Neuronal stem cell (in vitro differentiated cells): ENCODE data around the gene RAB39B. TPM values are rescaled to one million over a fixed set of nuclear protein-coding genes. Genes with fewer than 3 reads are reported as not detected.

Source experiments
- DNase-seq: peaks from one replicate; pipeline ENCODE4 v3.0.0-alpha.2; 2013; ENCODE audit warnings: low spot score
- H2AFZ ChIP-seq: one replicate; pipeline ENCODE4 v1.6.1; 2013; ENCODE audit warnings: mild to moderate bottlenecking, low read length, inconsistent platforms
- H2AK5ac ChIP-seq: 2 replicates; pipeline ENCODE4 v1.6.1; 2013; ENCODE audit warnings: low read depth, mild to moderate bottlenecking, inconsistent platforms, low read length, moderate library complexity, mixed read lengths
- H2BK120ac ChIP-seq: 2 replicates; pipeline ENCODE4 v1.6.1; 2013; ENCODE audit warnings: low read depth, mild to moderate bottlenecking, inconsistent platforms, low read length, moderate library complexity, mixed read lengths
- H2BK12ac ChIP-seq: one replicate; pipeline ENCODE4 v1.6.1; 2013; ENCODE audit warnings: low read length, inconsistent platforms
- H2BK15ac ChIP-seq: 2 replicates; pipeline ENCODE4 v1.6.1; 2013; ENCODE audit warnings: mild to moderate bottlenecking, low read length, inconsistent platforms, mixed read lengths
- H2BK5ac ChIP-seq: one replicate; pipeline ENCODE4 v1.6.1; 2013; ENCODE audit warnings: inconsistent platforms, mild to moderate bottlenecking, low read length, moderate library complexity
- H3K14ac ChIP-seq: one replicate; pipeline ENCODE4 v1.6.1; 2013; ENCODE audit warnings: low read length, inconsistent platforms
- H3K18ac ChIP-seq: 2 replicates; pipeline ENCODE4 v1.6.1; 2013; ENCODE audit warnings: low read length, inconsistent platforms
- H3K23ac ChIP-seq: 2 replicates; pipeline ENCODE4 v1.6.1; 2013; ENCODE audit warnings: low read depth, mild to moderate bottlenecking, mixed read lengths, low read length, inconsistent platforms; ENCODE audit not compliant: poor library complexity
- H3K27ac ChIP-seq: replicated peaks from 3 replicates; pipeline ENCODE4 v1.5.1; 2013; ENCODE audit warnings: low read length, inconsistent platforms
- H3K27me3 ChIP-seq, 3 experiments: 2 replicates each; pipeline ENCODE4 v1.6.1; 2013; ENCODE audit warnings: low read length in 3 of 3, mild to moderate bottlenecking in 2 of 3, inconsistent platforms in 1 of 3, low read depth in 1 of 3, mixed read lengths in 1 of 3, moderate library complexity in 1 of 3; ENCODE audit not compliant: control insufficient read depth in 3 of 3, insufficient read depth in 3 of 3
- H3K36me3 ChIP-seq, 2 donors: replicated peaks in 1 of 2; 2 replicates each; pipeline ENCODE4 v1.6.1; 2013; ENCODE audit warnings: low read length in 2 of 2; ENCODE audit not compliant: control insufficient read depth in 2 of 2, insufficient read depth in 2 of 2
- H3K4ac ChIP-seq: 2 replicates; pipeline ENCODE4 v1.6.1; 2013; ENCODE audit warnings: inconsistent platforms, mild to moderate bottlenecking, low read length, moderate library complexity
- H3K4me1 ChIP-seq, 2 donors: 1 replicate in 1 of 2; 2 replicates in 1 of 2; pipeline ENCODE4 v1.6.1; 2013; ENCODE audit warnings: low read length in 2 of 2, low read depth in 1 of 2; ENCODE audit not compliant: control insufficient read depth in 2 of 2, insufficient read depth in 1 of 2
- H3K4me2 ChIP-seq: one replicate; pipeline ENCODE4 v1.6.1; 2013; ENCODE audit warnings: mild to moderate bottlenecking, low read length, inconsistent platforms; ENCODE audit not compliant: insufficient read depth, poor library complexity, severe bottlenecking
- H3K4me3 ChIP-seq, 2 donors: 2 replicates each; pipeline ENCODE4 v1.5.1; 2013; ENCODE audit warnings: low read length in 2 of 2, mild to moderate bottlenecking in 2 of 2, inconsistent platforms in 1 of 2, moderate library complexity in 1 of 2
- H3K79me1 ChIP-seq: one replicate; pipeline ENCODE4 v1.6.1; 2013; ENCODE audit warnings: low read depth, mild to moderate bottlenecking, inconsistent platforms, low read length, moderate library complexity
- H3K9ac ChIP-seq: one replicate; pipeline ENCODE4 v1.6.1; 2013; ENCODE audit warnings: mild to moderate bottlenecking, low read depth, low read length, inconsistent platforms; ENCODE audit not compliant: poor library complexity
- H3K9me3 ChIP-seq, 2 donors: replicated peaks in 1 of 2; 2 replicates each; pipeline versions ENCODE3 to v1.6.1; 2013; ENCODE audit warnings: low read length in 2 of 2, mild to moderate bottlenecking in 2 of 2, inconsistent platforms in 1 of 2, low read depth in 1 of 2, mixed read lengths in 1 of 2, moderate library complexity in 1 of 2; ENCODE audit not compliant: control insufficient read depth in 2 of 2, insufficient read depth in 1 of 2
- H4K8ac ChIP-seq: one replicate; pipeline ENCODE4 v1.6.1; 2013; ENCODE audit warnings: low read depth, mild to moderate bottlenecking, inconsistent platforms, low read length, moderate library complexity
- H4K91ac ChIP-seq: one replicate; pipeline ENCODE4 v1.6.1; 2013; ENCODE audit warnings: low read length, low read depth, mild to moderate bottlenecking, inconsistent platforms; ENCODE audit not compliant: poor library complexity
- WGBS, 2 donors: extraction: QIAGEN DNeasy Blood & Tissue Kit; methylation state at CpG; one replicate each; pipeline ENCODE4 v1.1.7; 2013; ENCODE audit warnings: missing lambda C conversion rate in 2 of 2, mixed read lengths in 1 of 2; ENCODE audit not compliant: insufficient read length in 2 of 2, insufficient replicate concordance in 1 of 2; ENCODE audit errors: extremely low coverage in 2 of 2; 5-methylcytosine and 5-hydroxymethylcytosine counted together
- polyA plus RNA-seq, 2 experiments: library from polyadenylated mRNA; stranded (reverse); fragments of 200-250 nt; gene quantifications; one replicate each; pipeline ENCODE4 v1.2.3, GENCODE V29; 2013

Gene RAB39B, protein sequence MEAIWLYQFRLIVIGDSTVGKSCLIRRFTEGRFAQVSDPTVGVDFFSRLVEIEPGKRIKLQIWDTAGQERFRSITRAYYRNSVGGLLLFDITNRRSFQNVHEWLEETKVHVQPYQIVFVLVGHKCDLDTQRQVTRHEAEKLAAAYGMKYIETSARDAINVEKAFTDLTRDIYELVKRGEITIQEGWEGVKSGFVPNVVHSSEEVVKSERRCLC
- polyA plus RNA-seq (2013, experiment 1 of 2) = 6.0 TPM
- 6.0 TPM for polyA plus RNA-seq (2013, experiment 2 of 2)

- H2AFZ ChIP-seq = peak within 1 kb of the TSS; percentile 92
- no peak within 1 kb of the TSS for H3K4ac ChIP-seq
- no CpG with 5 or more reads among the region's 58 CpGs for WGBS, 2 donors
- no peak within 1 kb of the TSS for H2BK120ac ChIP-seq
- no peak within 1 kb of the TSS for H2BK15ac ChIP-seq
- H3K36me3 ChIP-seq = peaks cover 2 to 11% of the 10 kb centered on the region in 2 donors
- peak within 1 kb of the TSS; percentile 52 for H3K18ac ChIP-seq
- no peaks in the 10 kb centered on the region for H3K27me3 ChIP-seq
- H3K23ac ChIP-seq = no peak within 1 kb of the TSS
- H3K4me3 ChIP-seq = peak within 1 kb of the TSS; percentile 60 to 93
- H4K8ac ChIP-seq = no peak within 1 kb of the TSS
- peak within 1 kb of the TSS; percentile 38 for H3K9ac ChIP-seq
- H2BK5ac ChIP-seq = peak within 1 kb of the TSS; percentile 82
- no peaks in the 10 kb centered on the region for H3K9me3 ChIP-seq
- no peaks in the 10 kb centered on the region for H3K79me1 ChIP-seq
- H2BK12ac ChIP-seq = no peak within 1 kb of the TSS
- no peak within 1 kb of the TSS for H2AK5ac ChIP-seq
- H4K91ac ChIP-seq = no peak within 1 kb of the TSS
- no peak within 1 kb of the TSS for H3K14ac ChIP-seq
- peak within 1 kb of the TSS; percentile 49 for H3K4me2 ChIP-seq
- no peak within 1 kb of the TSS for H3K27ac ChIP-seq
- no peaks in the 10 kb centered on the region for H3K4me1 ChIP-seq
- peak; percentile 33 for DNase-seq
These were observed at the start of gene RAB39B for GRCh38 chrX:155263854-155264628. Gene RAB39B, minus strand, starts transcription at chrX:155264491. Its CDS starts 203 bp downstream, at chrX:155264288.

DNA sequence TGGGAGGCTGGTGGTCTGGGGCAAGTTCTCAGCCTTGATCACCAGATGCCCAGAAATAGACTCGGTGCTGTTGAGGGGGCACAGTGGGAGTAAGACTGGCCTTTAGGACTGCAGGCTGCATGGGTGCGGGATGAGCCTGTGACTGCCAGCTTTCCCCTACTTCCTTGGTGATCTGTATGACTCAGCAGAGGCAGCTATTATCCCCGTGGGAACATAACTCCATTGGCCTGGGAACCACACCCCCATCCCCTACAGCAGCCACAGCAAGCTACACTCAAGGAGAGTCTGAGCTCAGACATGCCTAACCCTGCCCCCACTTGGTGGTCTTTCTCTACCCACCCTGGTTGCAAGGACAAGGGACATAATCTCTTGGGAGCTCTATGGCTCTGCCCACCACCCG lies 49.5 kb upstream of the RAB39B start:
- H2AK5ac ChIP-seq = no peak overlapping the region
- H2BK12ac ChIP-seq = no peak overlapping the region
- H3K4me3 ChIP-seq = no peak overlapping the region
- H3K27me3 ChIP-seq = no peaks in the 10 kb centered on the region
- H3K36me3 ChIP-seq = no peaks in the 10 kb centered on the region
- H3K14ac ChIP-seq = no peak overlapping the region
- H3K23ac ChIP-seq = no peak overlapping the region
- no peak overlapping the region for H3K4ac ChIP-seq
- H3K4me2 ChIP-seq = no peak overlapping the region
- no peak overlapping the region for H2BK5ac ChIP-seq
- H3K9ac ChIP-seq = no peak overlapping the region
- no peak overlapping the region for H2BK120ac ChIP-seq
- WGBS, 2 donors = no CpG with 5 or more reads among the region's 4 CpGs
- no peak for DNase-seq
- no peak overlapping the region for H3K18ac ChIP-seq
- no peak overlapping the region for H4K91ac ChIP-seq
- H2BK15ac ChIP-seq = no peak overlapping the region
- no peak overlapping the region for H2AFZ ChIP-seq
- H4K8ac ChIP-seq = no peak overlapping the region
- H3K4me1 ChIP-seq = no peaks in the 10 kb centered on the region
- H3K27ac ChIP-seq = no peak overlapping the region
- no peaks in the 10 kb centered on the region for H3K9me3 ChIP-seq
- no peaks in the 10 kb centered on the region for H3K79me1 ChIP-seq

DNA sequence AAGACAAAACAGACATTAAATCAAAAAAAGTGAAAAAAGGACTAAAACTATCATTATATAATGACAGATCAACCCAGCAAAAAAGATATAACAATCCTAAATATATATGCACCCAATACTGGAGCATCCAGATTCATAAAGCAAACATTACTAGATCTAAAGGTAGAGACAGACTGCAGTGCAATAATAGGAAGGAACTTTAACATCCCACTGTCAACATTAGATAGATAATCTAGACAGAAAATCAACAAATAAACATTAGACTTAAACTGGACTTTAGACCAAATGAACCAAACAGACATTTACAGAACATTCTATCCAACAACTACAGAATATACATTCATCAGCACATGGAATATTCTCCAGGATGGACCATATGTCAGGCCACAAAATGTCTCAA lies 29.5 kb upstream of the RAB39B start:
- no peak overlapping the region for H2BK12ac ChIP-seq
- H3K18ac ChIP-seq = no peak overlapping the region
- H2BK5ac ChIP-seq = no peak overlapping the region
- no peak for DNase-seq
- H3K4me2 ChIP-seq = no peak overlapping the region
- no peaks in the 10 kb centered on the region for H3K27me3 ChIP-seq
- H3K9ac ChIP-seq = no peak overlapping the region
- H3K9me3 ChIP-seq = no peaks in the 10 kb centered on the region
- no peak overlapping the region for H3K14ac ChIP-seq
- H3K36me3 ChIP-seq = no peaks in the 10 kb centered on the region
- H3K79me1 ChIP-seq = no peaks in the 10 kb centered on the region
- no peak overlapping the region for H2BK15ac ChIP-seq
- H3K23ac ChIP-seq = no peak overlapping the region
- no peaks in the 10 kb centered on the region for H3K4me1 ChIP-seq
- no peak overlapping the region for H4K91ac ChIP-seq
- H3K27ac ChIP-seq = no peak overlapping the region
- no peak overlapping the region for H2AFZ ChIP-seq
- H3K4me3 ChIP-seq = no peak overlapping the region
- H2AK5ac ChIP-seq = no peak overlapping the region
- H2BK120ac ChIP-seq = no peak overlapping the region
- H3K4ac ChIP-seq = no peak overlapping the region
- no peak overlapping the region for H4K8ac ChIP-seq

DNA sequence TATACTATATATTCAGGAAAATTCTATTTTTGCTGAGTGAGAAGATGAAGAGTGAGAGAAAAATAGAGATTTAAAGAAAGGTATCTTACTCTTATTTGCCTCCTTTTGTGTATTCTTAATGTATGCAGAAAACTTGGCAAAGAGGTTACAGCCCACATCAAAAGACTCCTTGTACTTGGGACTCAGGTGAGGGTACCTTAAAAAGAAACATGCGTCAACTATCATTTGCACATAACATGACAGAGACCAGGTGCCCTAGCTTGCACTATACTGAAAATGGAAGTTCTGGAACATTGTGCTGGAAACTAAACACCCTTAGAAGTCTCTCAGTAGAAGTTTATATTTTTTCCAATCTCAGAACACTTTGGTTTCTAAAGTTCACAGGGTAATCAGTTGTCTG lies 15.6 kb upstream of the RAB39B start:
- H2AFZ ChIP-seq = no peak overlapping the region
- no peak overlapping the region for H3K14ac ChIP-seq
- no peak overlapping the region for H2BK12ac ChIP-seq
- H4K8ac ChIP-seq = no peak overlapping the region
- no peaks in the 10 kb centered on the region for H3K36me3 ChIP-seq
- H3K23ac ChIP-seq = no peak overlapping the region
- no peak overlapping the region for H2BK5ac ChIP-seq
- H2AK5ac ChIP-seq = no peak overlapping the region
- no peak overlapping the region for H3K4me3 ChIP-seq
- no peak overlapping the region for H3K18ac ChIP-seq
- no peaks in the 10 kb centered on the region for H3K79me1 ChIP-seq
- no CpG with 5 or more reads among the region's 1 CpG for WGBS, 2 donors
- H3K9ac ChIP-seq = no peak overlapping the region
- H2BK120ac ChIP-seq = no peak overlapping the region
- no peaks in the 10 kb centered on the region for H3K4me1 ChIP-seq
- DNase-seq = no peak
- no peak overlapping the region for H3K27ac ChIP-seq
- no peaks in the 10 kb centered on the region for H3K27me3 ChIP-seq
- H3K9me3 ChIP-seq = no peaks in the 10 kb centered on the region
- no peak overlapping the region for H4K91ac ChIP-seq
- H3K4ac ChIP-seq = no peak overlapping the region
- H3K4me2 ChIP-seq = no peak overlapping the region
- no peak overlapping the region for H2BK15ac ChIP-seq
